SK-N-MC (cell line): ENCODE data around the gene GPC6.

Experiments
- EZH2 ChIP-seq: fragments of 200-600 bp; sonication (generic); IDR thresholded peaks from one replicate; pipeline ENCODE4 v1.6.1; 2017; ENCODE audit warnings: antibody characterized with exemption
- FOXP2 ChIP-seq: optimal IDR thresholded peaks from 2 replicates; pipeline ENCODE3; 2011; ENCODE audit warnings: mild to moderate bottlenecking, moderate library complexity; ENCODE audit not compliant: insufficient read depth; ENCODE audit errors: extremely low read length, control extremely low read depth
- POLR2AphosphoS5 ChIP-seq: IDR thresholded peaks from 2 replicates; pipeline ENCODE4 v1.6.1; 2012; ENCODE audit warnings: mild to moderate bottlenecking, low read depth, low read length, borderline replicate concordance

DNA sequence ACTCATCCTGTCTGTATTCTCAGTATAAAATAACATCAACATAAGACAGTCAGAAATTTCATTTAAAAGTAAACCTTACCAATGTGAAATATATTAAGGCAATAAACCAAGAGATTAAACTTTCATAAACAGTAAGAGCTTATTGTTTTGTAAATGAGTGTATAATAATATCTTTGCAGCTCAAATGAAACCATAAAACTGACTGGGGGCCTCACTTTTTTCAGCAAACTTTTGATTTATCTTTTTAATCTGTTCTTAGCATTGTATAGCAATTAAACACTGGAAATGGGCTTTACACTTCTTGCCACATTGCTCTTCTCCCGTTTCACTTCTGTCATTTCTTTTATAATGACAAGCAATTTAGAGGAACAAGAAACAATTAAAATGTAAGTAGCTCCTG is 580.3 kb downstream of the GPC6 start:
- TF ChIP-seq POLR2AphosphoS5 (no peak), EZH2 (no peak), FOXP2 (no peak)
